ENCODE measurements around the gene FFAR4.

The FFAR4 gene

GRCh38 chr10:93595378-93596161, 29.1 kb downstream of the FFAR4 start:
- H3K4me3 Mint-ChIP-seq, result no peak overlapping the region
- H3K27ac Mint-ChIP-seq (ENCODE audit: low read depth), result no peak overlapping the region
- peaks cover 1% of the 10 kb centered on the region for H3K36me3 Mint-ChIP-seq (ENCODE audit: insufficient read depth)
- no peaks in the 10 kb centered on the region for H3K4me1 Mint-ChIP-seq
- DNase-seq (ENCODE audit: low spot score in 2 of 2), result no peak
- ATAC-seq (replicated peaks; ENCODE audit: extremely low read depth, poor library complexity, severe bottlenecking), result no peak
- peaks cover 20% of the 10 kb centered on the region for H3K27me3 Mint-ChIP-seq
- no peaks in the 10 kb centered on the region for H3K9me3 Mint-ChIP-seq

- DNase-seq (ENCODE audit: low spot score in 2 of 2) (no peak), ATAC-seq (replicated peaks; ENCODE audit: extremely low read depth, poor library complexity, severe bottlenecking) (no peak)
- no peak overlapping the region for H3K4me3 Mint-ChIP-seq
- peaks cover 1% of the 10 kb centered on the region for H3K36me3 Mint-ChIP-seq (ENCODE audit: insufficient read depth)
- H3K9me3 Mint-ChIP-seq, result no peaks in the 10 kb centered on the region
- peaks cover 13% of the 10 kb centered on the region for H3K27me3 Mint-ChIP-seq
- H3K4me1 Mint-ChIP-seq, result no peaks in the 10 kb centered on the region
- H3K27ac Mint-ChIP-seq (ENCODE audit: low read depth), result no peak overlapping the region
Observed at GRCh38 chr10:93596539-93596938, 30.1 kb downstream of the FFAR4 start.

- H3K27ac Mint-ChIP-seq (ENCODE audit: low read depth), result no peak overlapping the region
- H3K27me3 Mint-ChIP-seq, result peaks cover 17% of the 10 kb centered on the region
- H3K4me1 Mint-ChIP-seq, result no peaks in the 10 kb centered on the region
- H3K4me3 Mint-ChIP-seq, result no peak overlapping the region
- DNase-seq (ENCODE audit: low spot score in 2 of 2) (no peak), ATAC-seq (replicated peaks; ENCODE audit: extremely low read depth, poor library complexity, severe bottlenecking) (no peak)
- H3K9me3 Mint-ChIP-seq, result no peaks in the 10 kb centered on the region
- peaks cover 1% of the 10 kb centered on the region for H3K36me3 Mint-ChIP-seq (ENCODE audit: insufficient read depth)
Observed at GRCh38 chr10:93597075-93597599, 30.7 kb downstream of the FFAR4 start.

GRCh38 chr10:93598157-93598556, 31.7 kb downstream of the FFAR4 start:
- peaks cover 25% of the 10 kb centered on the region for H3K27me3 Mint-ChIP-seq
- H3K4me1 Mint-ChIP-seq, result no peaks in the 10 kb centered on the region
- no peak for ATAC-seq (replicated peaks; ENCODE audit: extremely low read depth, poor library complexity, severe bottlenecking)
- peaks cover 1% of the 10 kb centered on the region for H3K36me3 Mint-ChIP-seq (ENCODE audit: insufficient read depth)
- no peak overlapping the region for H3K4me3 Mint-ChIP-seq
- no peak for DNase-seq (ENCODE audit: low spot score in 2 of 2)
- H3K27ac Mint-ChIP-seq (ENCODE audit: low read depth), result no peak overlapping the region
- H3K9me3 Mint-ChIP-seq, result no peaks in the 10 kb centered on the region

- no peak for ATAC-seq (replicated peaks; ENCODE audit: extremely low read depth, poor library complexity, severe bottlenecking)
- no peak for DNase-seq (ENCODE audit: low spot score in 2 of 2)
- Mint-ChIP-seq H3K27me3 (peaks cover 36% of the 10 kb centered on the region), H3K4me1 (no peaks in the 10 kb centered on the region), H3K36me3 (ENCODE audit: insufficient read depth) (peaks cover 1% of the 10 kb centered on the region), H3K4me3 (no peak overlapping the region), H3K27ac (ENCODE audit: low read depth) (no peak overlapping the region), H3K9me3 (no peaks in the 10 kb centered on the region)
Observed at GRCh38 chr10:93599335-93599734, 32.9 kb downstream of the FFAR4 start.

- ATAC-seq (replicated peaks; ENCODE audit: extremely low read depth, poor library complexity, severe bottlenecking) (no peak), DNase-seq (ENCODE audit: low spot score in 2 of 2) (no peak)
- H3K36me3 Mint-ChIP-seq (ENCODE audit: insufficient read depth), result no peaks in the 10 kb centered on the region
- H3K27ac Mint-ChIP-seq (ENCODE audit: low read depth), result no peak overlapping the region
- H3K4me1 Mint-ChIP-seq, result no peaks in the 10 kb centered on the region
- no peak overlapping the region for H3K4me3 Mint-ChIP-seq
- H3K9me3 Mint-ChIP-seq, result no peaks in the 10 kb centered on the region
- peaks cover 36% of the 10 kb centered on the region for H3K27me3 Mint-ChIP-seq
Observed at GRCh38 chr10:93599778-93600177, 33.3 kb downstream of the FFAR4 start.

GRCh38 chr10:93600446-93601145, 34.1 kb downstream of the FFAR4 start:
- no peak for ATAC-seq (replicated peaks; ENCODE audit: extremely low read depth, poor library complexity, severe bottlenecking)

GRCh38 chr10:93601146-93601773, 34.8 kb downstream of the FFAR4 start, which contains the start of gene RBP4:
TSS of gene RBP4 (minus strand) at chr10:93601235. CDS start at chr10:93601028, 207 bp downstream.
- no peaks in the 10 kb centered on the region for H3K4me1 Mint-ChIP-seq
- H3K36me3 Mint-ChIP-seq (ENCODE audit: insufficient read depth), result no peaks in the 10 kb centered on the region
- no peak within 1 kb of the TSS for H3K4me3 Mint-ChIP-seq
- peaks cover 43% of the 10 kb centered on the region for H3K27me3 Mint-ChIP-seq
- no peak within 1 kb of the TSS for H3K27ac Mint-ChIP-seq (ENCODE audit: low read depth)
- ATAC-seq (replicated peaks; ENCODE audit: extremely low read depth, poor library complexity, severe bottlenecking) (no peak), DNase-seq (ENCODE audit: low spot score in 2 of 2) (no peak)
- H3K9me3 Mint-ChIP-seq, result no peaks in the 10 kb centered on the region

More at GRCh38 chr10:93600446-93601145, 34.1 kb downstream of the FFAR4 start:
- Mint-ChIP-seq H3K27me3 (peaks cover 36% of the 10 kb centered on the region), H3K4me3 (no peak overlapping the region), H3K4me1 (no peaks in the 10 kb centered on the region), H3K36me3 (ENCODE audit: insufficient read depth) (no peaks in the 10 kb centered on the region), H3K27ac (ENCODE audit: low read depth) (no peak overlapping the region), H3K9me3 (no peaks in the 10 kb centered on the region)
- no peak for DNase-seq (ENCODE audit: low spot score in 2 of 2)

GRCh38 chr10:93601774-93602162, 35.3 kb downstream of the FFAR4 start:
- ATAC-seq (replicated peaks; ENCODE audit: extremely low read depth, poor library complexity, severe bottlenecking) (no peak), DNase-seq (ENCODE audit: low spot score in 2 of 2) (no peak)
- Mint-ChIP-seq H3K27me3 (peaks cover 48% of the 10 kb centered on the region), H3K4me3 (no peak overlapping the region), H3K4me1 (no peaks in the 10 kb centered on the region), H3K9me3 (no peaks in the 10 kb centered on the region), H3K36me3 (ENCODE audit: insufficient read depth) (no peaks in the 10 kb centered on the region), H3K27ac (ENCODE audit: low read depth) (no peak overlapping the region)

- Mint-ChIP-seq H3K9me3 (no peaks in the 10 kb centered on the region), H3K27me3 (peaks cover 57% of the 10 kb centered on the region)
Observed at GRCh38 chr10:93603023-93603422, 36.6 kb downstream of the FFAR4 start.

GRCh38 chr10:93604146-93604545, 37.7 kb downstream of the FFAR4 start:
- no peak for ATAC-seq (replicated peaks; ENCODE audit: extremely low read depth, poor library complexity, severe bottlenecking)
- Mint-ChIP-seq H3K4me3 (no peak overlapping the region), H3K36me3 (ENCODE audit: insufficient read depth) (no peaks in the 10 kb centered on the region), H3K27me3 (peaks cover 64% of the 10 kb centered on the region), H3K4me1 (no peaks in the 10 kb centered on the region), H3K9me3 (no peaks in the 10 kb centered on the region), H3K27ac (ENCODE audit: low read depth) (no peak overlapping the region)
- DNase-seq (ENCODE audit: low spot score in 2 of 2), result no peak

More at GRCh38 chr10:93603023-93603422, 36.6 kb downstream of the FFAR4 start:
- Mint-ChIP-seq H3K4me3 (no peak overlapping the region), H3K27ac (ENCODE audit: low read depth) (no peak overlapping the region), H3K36me3 (ENCODE audit: insufficient read depth) (no peaks in the 10 kb centered on the region), H3K4me1 (no peaks in the 10 kb centered on the region)
- DNase-seq (ENCODE audit: low spot score in 2 of 2) (no peak), ATAC-seq (replicated peaks; ENCODE audit: extremely low read depth, poor library complexity, severe bottlenecking) (no peak)

- Mint-ChIP-seq H3K4me1 (no peaks in the 10 kb centered on the region), H3K36me3 (ENCODE audit: insufficient read depth) (no peaks in the 10 kb centered on the region), H3K4me3 (no peak overlapping the region), H3K27ac (ENCODE audit: low read depth) (no peak overlapping the region), H3K9me3 (no peaks in the 10 kb centered on the region), H3K27me3 (peaks cover 43% of the 10 kb centered on the region)
- ATAC-seq (replicated peaks; ENCODE audit: extremely low read depth, poor library complexity, severe bottlenecking) (no peak), DNase-seq (ENCODE audit: low spot score in 2 of 2) (no peak)
Observed at GRCh38 chr10:93608421-93608820, 42.0 kb downstream of the FFAR4 start.

Measured in central memory CD8-positive, alpha-beta T cell (primary cell).